GM19438 (cell line): Measurements from ENCODE around the gene ZNF668.

Experiments used
- ATAC-seq: cut with Tn5 transposase; IDR thresholded peaks from one replicate; pipeline ENCODE4 v1.9.1; 2021; ENCODE audit warnings: low read depth; ENCODE audit not compliant: unreplicated experiment

ZNF668 gene

DNA sequence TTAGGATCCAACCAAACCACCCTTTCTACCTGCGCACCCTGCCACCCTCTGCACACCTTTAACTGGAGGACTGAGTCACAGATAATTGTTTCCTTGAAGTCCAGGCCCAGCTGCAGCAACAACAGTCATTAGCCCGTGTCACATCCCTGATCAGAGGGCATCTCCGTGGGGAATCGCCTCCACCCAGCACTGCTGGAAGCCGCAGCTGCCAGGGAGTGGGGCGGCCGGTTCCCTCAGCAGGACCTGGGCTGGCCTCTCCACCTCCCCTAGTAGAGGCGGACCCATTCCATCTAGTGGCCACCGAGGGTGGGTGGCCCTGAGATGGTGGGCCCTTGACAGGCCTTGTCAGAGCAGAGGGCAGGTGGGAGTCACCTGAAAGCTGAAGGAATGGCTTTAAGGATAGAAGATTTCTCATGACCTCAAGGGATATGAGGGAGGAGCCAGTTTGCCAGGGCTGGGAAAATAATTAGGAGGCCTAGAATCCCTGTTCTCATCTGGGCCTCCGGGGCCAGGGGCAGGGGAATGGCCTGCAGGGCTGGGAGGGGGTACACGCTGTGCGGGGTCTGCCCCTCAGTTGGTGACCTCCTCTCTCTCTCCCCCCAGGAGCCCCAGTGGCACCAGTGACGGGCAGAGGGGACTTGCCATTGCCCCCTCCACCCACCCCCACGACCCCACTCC is 8.5 kb upstream of the ZNF668 start:
- ATAC-seq: no peak

DNA sequence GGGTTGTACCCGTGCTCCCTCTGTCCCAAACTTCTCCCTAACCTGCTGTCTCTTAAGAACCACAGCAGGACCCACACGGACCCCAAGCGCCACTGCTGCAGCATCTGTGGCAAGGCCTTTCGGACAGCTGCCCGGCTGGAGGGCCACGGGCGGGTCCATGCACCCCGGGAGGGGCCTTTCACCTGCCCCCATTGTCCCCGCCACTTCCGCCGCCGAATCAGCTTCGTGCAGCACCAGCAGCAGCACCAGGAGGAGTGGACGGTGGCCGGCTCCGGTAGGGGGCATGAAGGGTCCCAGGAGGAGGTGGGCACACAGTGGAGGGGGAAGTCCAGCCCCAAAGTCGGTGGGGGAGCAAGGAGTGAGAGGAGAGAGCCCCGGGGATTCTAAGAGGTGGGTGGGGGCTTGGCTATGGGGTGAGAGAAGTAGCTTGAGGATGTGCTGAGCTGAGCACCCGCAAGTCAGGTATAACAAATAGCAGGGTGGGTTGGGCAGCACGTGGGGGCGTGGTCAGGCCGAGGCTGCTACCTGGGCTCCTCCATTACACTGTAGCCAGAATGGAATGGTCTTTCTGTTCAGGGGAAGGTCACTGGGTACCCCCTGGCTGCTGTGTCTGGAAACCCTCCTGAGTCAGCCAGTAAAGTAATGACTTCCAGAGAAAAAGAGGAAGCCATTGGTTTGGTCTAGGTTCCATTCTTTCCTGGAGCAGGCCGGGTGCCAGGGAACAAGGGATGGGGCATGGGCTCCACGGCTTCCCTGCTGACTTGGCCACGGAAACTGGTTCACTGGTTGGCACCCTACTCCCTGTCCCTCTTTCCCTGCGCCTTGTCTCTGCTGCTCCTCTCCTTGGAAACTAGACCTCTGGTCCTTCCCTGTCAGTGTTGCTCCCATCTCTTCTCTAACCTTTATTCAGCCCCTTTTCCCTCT is 7.7 kb upstream of the ZNF668 start:
- no peak for ATAC-seq

DNA sequence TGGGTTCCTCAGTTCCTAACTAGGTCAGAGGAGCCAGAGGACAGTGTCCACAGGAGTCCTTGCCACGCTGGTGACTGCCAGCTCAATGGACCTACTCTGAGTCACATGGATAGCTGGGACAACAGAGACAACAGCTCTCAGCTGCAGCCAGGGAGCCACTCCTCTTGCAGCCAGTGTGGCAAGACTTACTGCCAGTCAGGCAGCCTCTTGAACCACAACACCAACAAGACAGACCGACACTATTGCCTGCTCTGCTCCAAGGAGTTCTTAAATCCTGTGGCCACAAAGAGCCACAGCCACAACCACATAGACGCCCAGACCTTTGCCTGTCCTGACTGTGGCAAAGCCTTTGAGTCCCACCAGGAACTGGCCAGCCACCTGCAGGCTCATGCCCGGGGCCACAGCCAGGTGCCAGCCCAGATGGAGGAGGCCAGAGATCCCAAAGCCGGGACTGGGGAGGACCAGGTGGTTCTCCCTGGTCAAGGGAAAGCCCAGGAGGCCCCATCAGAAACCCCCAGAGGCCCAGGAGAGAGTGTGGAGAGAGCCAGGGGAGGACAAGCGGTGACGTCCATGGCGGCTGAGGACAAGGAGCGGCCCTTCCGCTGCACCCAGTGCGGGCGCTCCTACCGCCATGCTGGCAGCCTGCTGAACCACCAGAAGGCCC is 6.8 kb upstream of the ZNF668 start:
- ATAC-seq: no peak

DNA sequence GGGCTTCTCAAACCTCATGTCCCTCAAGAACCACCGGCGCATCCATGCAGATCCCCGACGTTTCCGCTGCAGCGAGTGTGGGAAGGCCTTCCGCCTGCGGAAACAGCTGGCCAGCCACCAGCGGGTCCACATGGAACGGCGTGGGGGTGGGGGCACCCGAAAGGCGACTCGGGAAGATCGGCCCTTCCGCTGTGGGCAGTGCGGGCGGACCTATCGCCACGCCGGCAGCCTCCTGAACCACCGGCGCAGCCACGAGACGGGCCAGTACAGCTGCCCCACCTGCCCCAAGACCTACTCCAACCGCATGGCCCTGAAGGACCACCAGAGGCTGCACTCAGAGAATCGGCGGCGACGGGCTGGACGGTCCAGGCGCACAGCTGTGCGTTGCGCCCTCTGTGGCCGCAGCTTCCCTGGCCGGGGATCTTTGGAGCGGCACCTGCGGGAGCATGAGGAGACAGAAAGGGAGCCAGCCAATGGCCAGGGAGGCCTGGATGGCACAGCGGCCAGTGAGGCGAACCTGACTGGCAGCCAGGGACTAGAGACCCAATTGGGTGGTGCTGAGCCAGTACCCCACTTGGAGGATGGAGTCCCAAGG is 6.1 kb upstream of the ZNF668 start:
- no peak for ATAC-seq

DNA sequence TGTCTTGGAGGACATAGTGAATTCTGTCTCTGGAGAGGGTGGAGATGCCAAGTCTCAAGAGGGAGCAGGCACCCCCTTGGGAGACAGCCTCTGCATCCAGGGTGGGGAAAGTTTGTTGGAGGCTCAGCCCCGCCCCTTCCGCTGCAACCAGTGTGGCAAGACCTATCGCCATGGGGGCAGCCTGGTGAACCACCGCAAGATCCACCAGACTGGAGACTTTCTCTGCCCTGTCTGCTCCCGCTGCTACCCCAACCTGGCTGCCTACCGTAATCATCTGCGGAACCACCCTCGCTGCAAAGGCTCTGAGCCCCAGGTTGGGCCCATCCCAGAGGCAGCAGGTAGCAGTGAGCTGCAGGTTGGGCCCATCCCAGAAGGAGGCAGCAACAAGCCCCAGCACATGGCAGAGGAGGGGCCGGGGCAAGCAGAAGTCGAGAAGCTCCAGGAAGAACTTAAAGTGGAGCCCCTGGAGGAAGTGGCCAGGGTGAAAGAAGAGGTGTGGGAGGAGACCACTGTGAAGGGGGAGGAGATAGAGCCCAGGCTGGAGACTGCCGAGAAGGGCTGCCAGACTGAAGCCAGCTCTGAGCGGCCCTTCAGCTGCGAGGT is 5.4 kb upstream of the ZNF668 start:
- no peak for ATAC-seq

DNA sequence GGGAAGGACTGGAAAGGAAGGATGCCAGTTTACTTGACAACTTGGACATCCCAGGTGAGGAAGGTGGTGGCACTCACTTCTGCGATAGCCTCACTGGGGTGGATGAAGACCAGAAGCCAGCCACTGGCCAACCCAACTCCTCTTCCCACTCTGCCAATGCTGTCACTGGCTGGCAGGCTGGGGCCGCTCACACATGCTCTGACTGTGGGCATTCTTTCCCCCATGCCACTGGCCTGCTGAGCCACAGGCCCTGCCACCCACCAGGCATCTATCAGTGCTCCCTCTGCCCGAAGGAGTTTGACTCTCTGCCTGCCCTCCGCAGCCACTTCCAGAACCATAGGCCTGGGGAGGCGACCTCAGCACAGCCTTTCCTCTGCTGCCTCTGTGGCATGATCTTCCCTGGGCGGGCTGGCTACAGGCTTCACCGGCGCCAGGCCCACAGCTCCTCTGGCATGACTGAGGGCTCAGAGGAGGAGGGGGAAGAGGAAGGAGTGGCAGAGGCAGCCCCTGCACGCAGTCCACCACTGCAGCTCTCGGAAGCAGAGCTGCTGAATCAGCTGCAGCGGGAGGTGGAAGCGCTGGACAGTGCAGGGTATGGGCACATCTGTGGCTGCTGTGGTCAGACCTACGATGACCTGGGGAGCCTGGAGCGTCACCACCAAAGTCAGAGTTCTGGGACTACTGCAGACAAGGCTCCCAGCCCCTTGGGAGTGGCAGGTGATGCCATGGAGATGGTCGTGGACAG is 4.7 kb upstream of the ZNF668 start:
- no peak for ATAC-seq

DNA sequence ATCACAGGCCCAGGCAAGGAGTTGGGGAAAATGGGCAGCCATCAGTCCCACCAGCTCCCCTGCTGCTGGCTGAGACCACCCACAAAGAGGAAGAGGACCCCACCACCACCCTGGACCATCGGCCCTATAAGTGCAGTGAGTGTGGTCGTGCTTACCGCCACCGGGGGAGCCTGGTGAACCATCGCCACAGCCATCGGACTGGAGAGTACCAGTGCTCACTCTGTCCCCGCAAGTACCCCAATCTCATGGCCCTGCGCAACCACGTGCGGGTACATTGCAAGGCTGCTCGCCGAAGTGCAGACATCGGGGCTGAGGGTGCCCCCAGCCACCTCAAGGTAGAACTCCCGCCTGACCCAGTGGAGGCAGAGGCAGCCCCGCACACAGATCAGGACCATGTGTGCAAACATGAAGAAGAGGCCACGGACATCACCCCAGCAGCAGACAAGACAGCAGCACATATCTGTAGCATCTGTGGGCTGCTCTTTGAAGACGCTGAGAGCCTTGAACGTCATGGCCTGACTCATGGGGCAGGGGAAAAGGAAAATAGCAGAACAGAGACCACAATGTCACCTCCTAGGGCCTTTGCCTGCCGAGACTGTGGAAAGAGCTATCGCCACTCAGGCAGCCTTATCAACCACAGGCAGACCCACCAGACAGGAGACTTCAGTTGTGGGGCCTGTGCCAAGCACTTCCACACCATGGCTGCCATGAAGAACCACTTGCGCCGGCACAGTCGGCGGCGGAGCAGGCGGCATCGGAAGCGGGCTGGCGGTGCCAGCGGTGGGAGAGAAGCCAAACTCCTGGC is 3.8 kb upstream of the ZNF668 start:
- ATAC-seq: no peak

DNA sequence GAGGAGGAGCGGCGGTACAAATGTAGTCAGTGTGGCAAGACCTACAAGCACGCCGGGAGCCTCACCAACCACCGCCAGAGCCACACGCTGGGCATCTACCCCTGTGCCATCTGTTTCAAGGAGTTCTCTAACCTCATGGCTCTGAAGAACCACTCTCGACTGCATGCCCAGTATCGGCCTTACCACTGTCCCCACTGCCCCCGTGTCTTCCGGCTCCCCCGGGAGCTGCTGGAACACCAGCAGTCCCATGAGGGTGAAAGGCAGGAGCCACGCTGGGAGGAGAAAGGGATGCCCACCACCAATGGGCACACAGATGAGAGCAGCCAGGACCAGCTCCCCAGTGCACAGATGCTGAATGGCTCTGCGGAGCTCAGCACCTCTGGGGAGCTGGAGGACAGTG is 3.0 kb upstream of the ZNF668 start:
- no peak for ATAC-seq

DNA sequence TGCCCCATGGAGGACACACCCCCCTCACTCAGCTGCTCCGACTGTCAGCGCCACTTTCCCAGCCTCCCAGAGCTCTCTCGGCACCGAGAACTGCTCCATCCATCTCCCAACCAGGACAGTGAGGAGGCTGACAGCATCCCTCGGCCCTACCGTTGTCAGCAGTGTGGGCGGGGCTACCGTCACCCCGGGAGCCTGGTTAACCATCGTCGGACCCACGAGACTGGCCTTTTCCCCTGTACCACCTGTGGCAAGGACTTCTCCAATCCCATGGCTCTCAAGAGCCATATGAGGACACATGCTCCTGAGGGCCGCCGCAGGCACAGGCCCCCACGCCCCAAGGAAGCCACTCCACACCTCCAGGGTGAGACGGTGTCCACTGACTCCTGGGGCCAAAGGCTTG is 2.3 kb upstream of the ZNF668 start:
- ATAC-seq: no peak

DNA sequence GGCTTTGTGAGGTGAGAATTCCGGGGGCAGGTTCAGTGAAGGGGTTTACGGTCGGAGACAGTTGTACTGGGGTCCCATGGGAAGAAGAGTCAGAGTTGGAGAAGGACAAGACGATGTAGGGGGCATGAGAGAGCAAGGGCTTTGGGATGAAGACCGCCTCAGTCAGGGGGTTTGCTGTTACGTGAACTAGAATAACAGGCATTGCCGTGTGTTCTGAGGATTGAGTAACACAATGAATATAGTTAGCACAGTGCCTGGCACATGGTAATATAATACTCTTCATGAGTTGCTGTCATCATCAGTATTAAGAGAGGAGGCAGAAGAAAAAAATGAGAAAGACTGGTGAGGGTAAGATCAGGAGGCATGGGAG is 759 bp upstream of the ZNF668 start:
- ATAC-seq: no peak

DNA sequence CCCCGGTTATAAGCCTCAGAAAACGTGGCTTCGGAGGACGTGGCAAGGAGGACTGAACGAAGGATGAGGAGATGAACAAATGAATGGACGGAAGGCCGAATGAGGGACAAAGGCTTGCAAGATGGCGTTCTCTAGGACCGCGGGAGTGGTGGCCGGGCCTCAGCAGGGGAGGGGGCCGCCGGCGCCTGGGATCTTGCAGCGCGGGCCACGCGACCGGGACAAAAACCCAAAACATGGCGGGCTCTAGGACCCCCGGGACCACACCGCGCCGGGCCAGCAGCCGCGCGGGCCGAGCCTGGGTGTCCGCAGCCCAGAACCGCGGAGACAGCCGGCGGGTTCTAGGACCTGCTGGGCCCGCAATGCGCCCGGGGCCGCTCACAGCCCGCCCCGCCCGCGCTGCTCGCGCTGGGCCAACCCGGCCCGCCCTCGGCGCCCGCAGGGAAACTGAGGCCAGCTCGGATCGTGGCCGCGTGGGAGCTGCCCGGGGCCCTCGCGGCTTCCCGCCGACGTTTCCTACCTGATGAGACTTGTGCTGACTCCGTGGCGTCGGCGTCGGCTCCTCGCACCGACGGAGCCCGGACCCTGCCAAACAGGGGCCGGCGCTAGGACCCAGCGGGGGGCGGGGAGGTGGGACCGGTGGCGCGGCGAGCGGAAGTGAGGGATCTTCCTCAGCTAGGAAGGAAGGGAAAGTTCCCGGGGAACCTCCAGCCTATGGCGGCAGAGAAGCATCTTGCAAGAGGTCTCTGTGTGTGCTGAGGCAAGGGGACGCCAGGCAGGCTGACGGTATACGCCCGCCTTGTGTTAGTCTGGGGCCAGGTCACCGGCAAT is 684 bp downstream of the ZNF668 start:
- ATAC-seq: peak; percentile 54

DNA sequence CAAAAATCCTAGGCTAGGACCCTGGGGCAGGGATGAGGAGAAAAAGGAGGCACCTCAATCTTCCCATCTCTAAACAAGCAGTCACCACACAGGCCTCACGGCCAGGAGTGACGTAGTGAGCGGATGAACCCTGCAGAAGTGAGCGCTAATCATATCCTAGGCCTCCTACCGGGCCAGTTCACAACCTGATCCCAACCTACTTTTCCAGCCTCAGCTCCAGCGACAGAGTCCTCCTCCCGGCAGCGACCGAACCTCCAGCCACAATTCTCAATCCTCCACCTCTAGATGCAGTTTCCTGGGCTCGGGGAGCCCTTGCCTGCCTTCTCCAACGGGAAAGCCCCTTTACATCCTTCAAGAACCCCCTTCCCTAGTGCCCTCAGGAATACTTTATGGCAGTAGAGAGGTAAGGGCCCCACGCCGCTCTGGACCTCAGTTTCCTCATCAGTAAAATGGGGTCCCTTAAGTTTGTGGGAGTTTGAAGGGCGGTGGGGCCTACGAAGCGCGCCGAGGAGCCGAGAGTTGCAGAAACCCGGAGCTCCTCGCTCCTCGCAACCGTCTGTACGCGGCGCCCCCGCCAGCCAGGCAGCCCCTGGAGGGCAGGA is 1.4 kb downstream of the ZNF668 start:
- peak; percentile 0 for ATAC-seq

DNA sequence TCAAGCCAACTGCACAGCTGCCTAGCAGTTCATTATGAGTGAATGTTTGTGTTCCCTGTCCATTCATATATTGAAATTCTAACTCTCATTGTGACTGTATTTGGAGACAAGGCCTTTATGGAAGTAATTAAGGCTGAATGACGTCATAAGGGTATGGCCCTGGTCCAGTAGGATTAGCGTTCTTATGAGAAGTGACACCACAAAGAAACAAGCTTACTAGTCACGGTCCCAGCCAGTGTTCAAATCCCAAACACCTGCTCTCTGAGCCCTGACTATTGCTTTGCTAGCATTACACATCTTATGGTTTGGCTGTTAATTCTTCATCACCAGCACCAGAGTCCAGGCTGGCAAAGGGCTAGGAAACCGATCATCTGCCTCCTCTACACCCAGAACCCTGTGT is 2.2 kb downstream of the ZNF668 start:
- no peak for ATAC-seq

DNA sequence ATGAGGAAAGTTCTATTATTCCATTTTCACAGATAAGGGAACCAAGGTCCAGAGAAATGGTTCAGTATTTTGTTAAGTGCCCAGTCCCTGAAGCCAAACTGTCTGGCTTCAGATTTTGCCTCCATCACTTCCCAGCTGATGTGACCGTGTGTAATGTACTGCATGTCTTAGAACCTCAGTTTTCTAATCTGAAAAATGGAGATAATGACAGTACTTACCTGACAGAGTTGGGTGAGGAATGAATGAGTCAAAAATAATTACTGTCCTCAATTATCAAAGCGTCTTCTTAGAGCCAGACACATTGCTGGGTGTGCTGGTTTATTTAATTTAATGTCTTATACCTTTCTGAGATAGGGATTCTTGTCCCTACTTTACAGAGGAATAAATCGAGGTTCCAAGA is 6.7 kb downstream of the ZNF668 start:
- ATAC-seq: no peak

DNA sequence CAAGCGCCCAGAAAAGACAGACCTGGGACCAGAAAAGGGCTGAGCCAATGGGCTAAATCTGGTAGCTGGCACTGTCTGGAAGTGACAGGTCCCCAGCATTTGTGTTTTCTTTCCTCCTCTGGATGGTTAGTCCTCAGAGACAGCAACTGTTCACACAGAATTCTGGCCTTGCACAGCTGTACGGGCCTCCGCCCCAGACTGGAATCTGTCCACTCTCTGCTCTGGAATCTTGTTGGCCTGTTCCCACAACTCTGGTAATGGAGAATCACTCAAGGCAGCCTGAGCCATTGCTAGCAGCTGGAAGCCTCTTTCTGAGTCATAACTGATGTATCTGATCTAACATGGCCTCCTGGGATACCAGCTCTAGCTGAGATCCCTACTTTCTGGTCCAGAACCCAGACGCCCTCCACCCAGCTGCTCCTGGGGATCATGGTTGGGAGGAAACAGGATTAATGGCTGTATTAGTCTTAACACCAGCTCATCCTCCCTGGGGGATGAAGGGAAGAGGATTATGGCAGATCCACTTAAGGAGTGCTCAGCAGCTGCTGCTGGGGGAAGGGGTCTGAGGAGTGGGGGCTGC is 9.1 kb downstream of the ZNF668 start:
- no peak for ATAC-seq

DNA sequence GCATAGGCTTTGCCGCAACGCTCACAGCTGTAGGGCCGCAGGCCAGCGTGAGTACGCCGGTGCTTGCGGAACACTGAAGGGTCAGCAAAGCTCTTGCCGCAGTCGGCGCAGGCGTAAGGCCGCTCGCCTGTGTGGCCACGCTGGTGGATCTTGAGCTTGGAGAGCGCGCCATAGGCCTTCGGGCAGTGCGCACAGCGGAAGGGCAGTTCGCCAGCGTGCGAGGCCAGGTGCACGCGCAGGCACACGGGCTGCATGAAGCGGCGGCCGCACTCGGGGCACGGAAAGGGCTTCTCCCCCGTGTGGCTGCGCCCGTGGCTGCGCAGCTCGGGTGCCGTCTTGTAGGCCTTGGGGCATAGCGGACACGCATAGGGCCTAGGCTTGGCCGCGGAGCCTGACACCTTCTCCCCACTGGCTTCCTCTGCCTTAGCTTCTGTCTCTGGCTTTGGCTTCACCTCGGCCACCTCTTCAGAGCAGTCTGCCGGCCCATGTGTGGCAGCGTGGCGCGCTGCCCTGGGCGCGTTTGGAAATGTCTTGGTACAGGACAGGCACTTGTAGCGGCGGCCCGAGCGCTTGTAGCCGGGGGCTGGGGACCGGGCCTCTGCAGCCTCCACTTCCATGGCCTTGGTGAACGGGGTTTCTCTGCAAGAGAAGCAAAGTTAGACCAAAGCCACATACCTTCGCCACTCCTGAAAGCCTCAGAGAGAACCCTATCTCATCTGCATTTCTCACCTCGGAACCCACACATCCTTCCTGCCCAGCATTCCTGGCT is 10.0 kb downstream of the ZNF668 start:
- no peak for ATAC-seq

DNA sequence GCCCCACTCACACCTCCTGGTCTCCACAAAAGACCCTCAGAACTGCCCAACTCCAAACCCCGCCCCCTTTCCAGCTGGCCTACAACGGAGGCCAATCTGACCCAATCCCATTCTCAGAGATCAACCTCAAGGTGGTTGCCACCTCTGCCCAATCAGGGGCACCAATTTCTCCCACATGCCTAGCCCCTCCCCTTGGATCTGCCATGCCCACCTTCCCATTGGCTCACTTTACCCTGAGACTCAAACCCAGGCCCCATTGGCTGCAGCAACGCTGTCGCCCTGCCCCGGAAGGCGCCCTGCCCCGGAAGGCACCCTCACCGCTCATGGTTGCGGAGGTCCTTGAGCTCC is 10.6 kb downstream of the ZNF668 start:
- ATAC-seq: no peak
